GM12891 (cell line): ENCODE results near the gene ADH1C.

Experiments used
- DNase-seq: peaks from one replicate; pipeline ENCODE4 v3.0.0; 2011; ENCODE audit warnings: low spot score; ENCODE audit not compliant: insufficient read length
- FAIRE-seq: peaks from 2 replicates; lab custom pipeline; 2011; peaks lifted over from hg19 to GRCh38; lab: Jason Lieb, UNC
- PAX5 ChIP-seq: IDR thresholded peaks from 2 replicates; pipeline ENCODE4 v1.6.1; 2011; ENCODE audit warnings: low read length, moderate library complexity, mild to moderate bottlenecking; ENCODE audit not compliant: insufficient read depth, severe bottlenecking
- POLR2A ChIP-seq: IDR thresholded peaks from 2 replicates; pipeline ENCODE4 v1.6.1; 2011; ENCODE audit warnings: low read depth, low read length, control low read depth
- POLR2AphosphoS5 ChIP-seq: IDR thresholded peaks from 2 replicates; pipeline ENCODE4 v1.6.1; 2011; ENCODE audit warnings: low read depth, low read length, control low read depth
- POU2F2 ChIP-seq: IDR thresholded peaks from 2 replicates; pipeline ENCODE4 v1.6.1; 2011; ENCODE audit warnings: low read depth, mild to moderate bottlenecking, control low read depth, low read length, moderate library complexity
- SPI1 ChIP-seq: IDR thresholded peaks from 2 replicates; pipeline ENCODE4 v1.6.1; 2011; ENCODE audit warnings: low read depth, low read length, control low read depth
- TAF1 ChIP-seq: IDR thresholded peaks from 2 replicates; pipeline ENCODE4 v1.6.1; 2011; ENCODE audit warnings: low read depth, low read length, control low read depth

The ADH1C gene

GRCh38 chr4:99314211-99314610 lies 38.3 kb downstream of the ADH1C start:
- FAIRE-seq (no peak), DNase-seq (no peak)
- no peak for TF ChIP-seq SPI1
- TF ChIP-seq PAX5 = no peak

GRCh38 chr4:99310389-99310788 lies 42.2 kb downstream of the ADH1C start:
- TF ChIP-seq PAX5 = no peak
- no peak for TF ChIP-seq POU2F2
- TF ChIP-seq TAF1 = no peak
- TF ChIP-seq SPI1 = no peak
- no peak for TF ChIP-seq POLR2AphosphoS5
- TF ChIP-seq POLR2A = no peak
- DNase-seq (no peak), FAIRE-seq (no peak)

GRCh38 chr4:99305638-99306400 lies 46.7 kb downstream of the ADH1C start:
- no peak for DNase-seq
- FAIRE-seq = no peak
- TF ChIP-seq PAX5 (no peak), POLR2A (no peak), SPI1 (no peak), POU2F2 (no peak), POLR2AphosphoS5 (no peak), TAF1 (no peak)

- TF ChIP-seq SPI1 (no peak), POU2F2 (no peak), POLR2A (no peak), PAX5 (no peak), POLR2AphosphoS5 (no peak), TAF1 (no peak)
- DNase-seq (no peak), FAIRE-seq (no peak)
Observed at GRCh38 chr4:99301376-99302164, 51.0 kb downstream of the ADH1C start.

GRCh38 chr4:99300934-99301333 lies 51.6 kb downstream of the ADH1C start:
- DNase-seq (no peak), FAIRE-seq (no peak)
- TF ChIP-seq TAF1 (no peak), PAX5 (no peak)

GRCh38 chr4:99293357-99293756 lies 59.2 kb downstream of the ADH1C start:
- FAIRE-seq = no peak
- DNase-seq = no peak
- TF ChIP-seq POU2F2 (no peak), TAF1 (no peak), SPI1 (no peak), POLR2AphosphoS5 (no peak), POLR2A (no peak), PAX5 (no peak)

- TF ChIP-seq TAF1 (no peak), PAX5 (no peak), POU2F2 (no peak), SPI1 (no peak)
- DNase-seq (no peak), FAIRE-seq (no peak)
Observed at GRCh38 chr4:99290848-99291786, 61.4 kb downstream of the ADH1C start, which contains the start of gene ADH1A. Gene ADH1A, minus strand, starts transcription at chr4:99290985. Its CDS starts 71 bp downstream, at chr4:99290914.
